ENCODE measurements around the gene ALX4.

The ALX4 gene

DNA sequence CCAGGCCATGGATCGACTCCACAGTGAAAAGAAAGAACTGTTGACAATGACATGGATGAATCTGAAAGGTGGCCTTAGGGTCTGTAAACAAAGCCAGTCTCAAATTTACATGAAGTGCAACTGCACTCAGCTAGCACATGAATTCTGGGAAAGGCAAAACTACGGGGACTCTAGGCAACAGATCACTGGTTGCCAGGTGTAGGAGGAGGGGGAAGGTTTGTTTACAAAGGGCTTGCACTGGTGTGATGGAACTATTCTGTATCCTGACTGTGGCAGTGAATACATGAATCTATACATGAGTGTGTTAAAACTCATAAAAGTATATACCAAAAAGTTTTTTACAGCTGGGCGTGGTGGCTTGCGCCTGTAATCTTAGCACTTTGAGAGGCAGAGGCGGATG is 27.3 kb downstream of the ALX4 start:
- TF ChIP-seq, protein P1, sequence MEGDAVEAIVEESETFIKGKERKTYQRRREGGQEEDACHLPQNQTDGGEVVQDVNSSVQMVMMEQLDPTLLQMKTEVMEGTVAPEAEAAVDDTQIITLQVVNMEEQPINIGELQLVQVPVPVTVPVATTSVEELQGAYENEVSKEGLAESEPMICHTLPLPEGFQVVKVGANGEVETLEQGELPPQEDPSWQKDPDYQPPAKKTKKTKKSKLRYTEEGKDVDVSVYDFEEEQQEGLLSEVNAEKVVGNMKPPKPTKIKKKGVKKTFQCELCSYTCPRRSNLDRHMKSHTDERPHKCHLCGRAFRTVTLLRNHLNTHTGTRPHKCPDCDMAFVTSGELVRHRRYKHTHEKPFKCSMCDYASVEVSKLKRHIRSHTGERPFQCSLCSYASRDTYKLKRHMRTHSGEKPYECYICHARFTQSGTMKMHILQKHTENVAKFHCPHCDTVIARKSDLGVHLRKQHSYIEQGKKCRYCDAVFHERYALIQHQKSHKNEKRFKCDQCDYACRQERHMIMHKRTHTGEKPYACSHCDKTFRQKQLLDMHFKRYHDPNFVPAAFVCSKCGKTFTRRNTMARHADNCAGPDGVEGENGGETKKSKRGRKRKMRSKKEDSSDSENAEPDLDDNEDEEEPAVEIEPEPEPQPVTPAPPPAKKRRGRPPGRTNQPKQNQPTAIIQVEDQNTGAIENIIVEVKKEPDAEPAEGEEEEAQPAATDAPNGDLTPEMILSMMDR (IDR thresholded peaks at IDR 0.05): no peak

DNA sequence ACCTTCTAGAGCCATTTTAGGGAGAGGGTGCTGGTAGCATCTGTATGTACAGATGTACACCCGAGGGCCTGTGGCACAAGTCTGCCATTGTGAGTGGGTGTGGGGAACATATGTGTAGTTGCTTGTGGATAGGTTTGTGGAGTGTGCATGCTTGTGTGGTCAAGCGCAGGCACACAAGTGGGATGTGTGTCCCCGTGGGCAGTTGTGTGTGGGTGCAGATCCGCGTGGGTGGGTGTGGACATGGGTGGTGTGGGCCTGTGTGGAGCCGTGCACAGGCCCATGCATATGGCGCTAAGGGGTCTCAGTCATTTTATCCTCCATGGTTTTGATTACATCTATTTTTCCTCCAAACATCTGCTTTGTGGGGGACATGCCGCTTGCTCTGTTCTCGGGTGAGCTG is 28.8 kb downstream of the ALX4 start:
- TF ChIP-seq, protein P1 (IDR thresholded peaks at IDR 0.05): no peak

DNA sequence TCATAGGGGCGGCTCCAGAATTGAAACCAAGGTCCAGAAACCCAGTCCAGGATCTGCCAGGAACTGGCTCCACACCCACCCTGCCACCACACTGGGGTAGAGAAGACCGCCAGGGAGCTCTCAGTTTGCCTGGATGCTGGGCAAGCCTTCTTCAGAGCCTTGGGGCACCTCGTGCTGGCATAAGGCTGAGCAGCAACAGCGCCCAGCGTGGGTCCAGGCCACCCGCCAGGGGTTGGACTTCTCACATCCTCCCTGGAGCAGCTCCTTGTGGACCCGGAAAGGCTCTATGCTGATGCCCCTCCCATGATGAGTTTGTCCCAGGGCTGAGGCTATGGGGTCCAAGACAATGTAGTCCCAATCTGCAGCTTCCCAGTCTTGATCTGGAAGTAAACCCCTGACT is 29.7 kb downstream of the ALX4 start:
- TF ChIP-seq, protein P1 (IDR thresholded peaks at IDR 0.05): no peak

DNA sequence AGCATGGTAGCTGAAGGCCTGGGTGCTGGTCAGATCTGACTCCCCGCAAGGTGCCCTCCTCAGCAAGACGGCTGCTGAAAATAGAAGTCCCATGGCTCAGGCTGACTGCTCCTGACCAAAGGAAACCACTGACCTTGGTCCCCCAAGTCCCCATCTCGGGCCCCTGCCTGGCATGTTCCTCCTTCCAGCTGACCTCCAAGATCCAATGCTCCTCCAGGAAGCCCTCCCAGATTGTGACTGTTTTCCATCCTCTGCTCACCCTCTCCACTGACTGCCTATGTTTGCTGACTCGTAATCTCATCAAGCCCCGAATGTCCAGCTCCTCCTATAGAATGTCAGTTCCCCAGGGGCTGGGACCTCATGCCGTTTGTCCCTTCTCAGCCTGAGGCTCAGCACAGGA is 30.5 kb downstream of the ALX4 start:
- TF ChIP-seq, protein P1 (IDR thresholded peaks at IDR 0.05): no peak

DNA sequence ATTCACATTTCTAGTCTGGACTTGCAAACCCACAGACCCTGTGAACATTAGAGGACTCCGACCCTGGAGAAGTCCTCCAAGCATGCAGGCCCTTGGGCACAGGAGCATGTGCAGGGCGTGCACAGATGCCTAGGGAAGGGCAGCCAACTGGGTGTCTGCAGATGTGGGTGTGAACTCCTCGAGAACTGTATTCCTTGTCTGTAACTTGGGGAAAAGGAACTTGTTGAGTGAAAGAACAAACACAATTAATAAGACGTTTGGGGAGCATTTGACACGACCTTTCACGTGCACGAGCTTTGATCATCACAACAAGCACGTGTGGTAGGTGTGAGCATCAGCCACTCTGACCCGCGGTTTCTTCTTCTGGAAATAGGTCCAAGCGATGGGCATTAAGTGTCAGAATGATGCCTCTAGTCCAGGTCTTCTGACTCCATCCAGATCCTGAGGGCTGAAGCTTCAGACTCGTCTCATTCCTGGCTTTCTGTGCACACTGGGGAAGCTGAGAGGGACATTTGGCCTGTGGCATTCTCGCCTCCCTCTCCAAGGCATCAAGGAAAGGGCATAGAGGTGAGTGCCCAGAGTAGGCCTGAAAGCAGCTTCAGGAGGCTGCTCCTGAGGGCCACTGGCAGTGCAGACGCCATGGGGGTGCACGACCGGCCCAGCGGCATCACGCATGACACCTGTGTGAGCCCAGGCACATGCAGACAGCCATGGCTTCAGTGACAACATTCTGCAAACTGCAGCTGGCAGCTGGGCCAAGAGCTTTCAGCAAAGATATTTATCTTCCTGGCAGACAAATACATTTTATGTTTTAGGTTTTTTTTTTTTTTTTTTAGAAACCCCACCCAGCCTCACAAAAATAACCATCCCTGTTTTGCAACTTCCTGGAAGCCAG is 32.5 kb downstream of the ALX4 start:
- TF ChIP-seq, protein P1 (IDR thresholded peaks at IDR 0.05): no peak

DNA sequence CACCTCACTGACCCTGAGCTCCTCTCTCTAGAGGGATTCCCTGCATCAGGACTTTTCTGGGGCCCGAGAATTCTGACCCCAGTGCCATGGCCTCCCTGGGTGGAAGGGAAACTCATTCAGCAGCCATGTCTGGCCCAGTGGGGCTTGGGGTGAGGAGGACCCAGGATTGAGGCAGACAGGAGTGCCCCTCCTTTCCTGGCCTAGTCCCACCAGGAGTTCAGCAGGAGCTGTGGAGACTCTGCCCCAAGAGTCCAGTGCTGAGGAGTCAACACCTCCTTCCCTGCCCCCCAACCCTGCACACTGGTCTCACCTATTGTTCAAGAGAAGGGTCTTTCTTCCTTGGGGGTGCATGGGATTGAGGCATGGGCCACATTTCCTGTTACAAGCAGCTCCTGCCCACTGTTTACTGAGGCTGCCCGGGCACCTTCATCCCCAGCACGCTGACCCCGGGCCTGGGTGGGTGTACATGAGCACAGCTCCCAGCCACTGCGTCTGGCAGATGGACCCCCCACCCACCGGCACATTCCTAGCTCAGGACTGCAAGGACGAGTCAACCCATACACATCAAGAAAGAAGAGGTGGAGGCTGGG is 33.9 kb downstream of the ALX4 start:
- TF ChIP-seq, protein P1 (IDR thresholded peaks at IDR 0.05): no peak

DNA sequence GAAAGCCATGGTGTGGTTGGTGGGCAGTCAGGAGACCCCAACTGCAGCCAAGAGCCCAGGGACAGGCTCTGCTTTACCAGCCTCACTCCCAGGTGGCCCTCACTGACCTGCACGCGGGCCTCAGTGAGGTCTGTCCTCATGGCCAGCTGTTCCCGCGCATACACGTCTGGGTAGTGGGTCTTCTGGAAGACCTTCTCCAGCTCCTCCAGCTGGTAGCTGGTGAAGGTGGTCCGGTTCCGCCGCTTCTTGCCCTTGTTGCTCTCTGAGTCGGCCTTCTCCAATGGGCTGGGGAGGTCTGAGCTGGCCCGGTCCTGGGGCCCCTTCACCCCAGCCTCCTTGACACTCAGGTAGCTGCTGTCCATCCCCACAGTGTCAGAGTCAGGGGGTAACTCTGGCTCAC is 34.7 kb downstream of the ALX4 start:
- TF ChIP-seq, protein P1 (IDR thresholded peaks at IDR 0.05): no peak
